HUES64 (cell line): Measurements from ENCODE around the gene CEP68.

Experiments
- H3K27ac ChIP-seq: 2 replicates; pipeline ENCODE4 v1.7.0; 2013; ENCODE audit warnings: low read depth, low read length, inconsistent platforms
- H3K27me3 ChIP-seq: 2 replicates; pipeline ENCODE4 v1.6.1; 2013; ENCODE audit warnings: mild to moderate bottlenecking, low read length; ENCODE audit not compliant: insufficient read depth
- H3K36me3 ChIP-seq: 2 replicates; pipeline ENCODE4 v1.6.1; 2013; ENCODE audit warnings: mild to moderate bottlenecking, low read length; ENCODE audit not compliant: insufficient read depth
- H3K4me1 ChIP-seq: 2 replicates; pipeline ENCODE4 v1.6.1; 2013; ENCODE audit warnings: mild to moderate bottlenecking, low read length, moderate library complexity; ENCODE audit not compliant: insufficient read depth
- H3K4me3 ChIP-seq: 2 replicates; pipeline ENCODE4 v1.5.1; 2013; ENCODE audit warnings: mild to moderate bottlenecking, low read length, moderate library complexity
- H3K9ac ChIP-seq: 2 replicates; pipeline ENCODE4 v1.6.1; 2013; ENCODE audit warnings: mild to moderate bottlenecking, low read depth, low read length
- H3K9me3 ChIP-seq: 2 replicates; pipeline ENCODE4 v1.6.1; 2013; ENCODE audit warnings: low read depth, low read length; ENCODE audit not compliant: insufficient read depth
- WGBS: fragments of 150-250, 120-280 bp; methylation state at CpG from one replicate; pipeline ENCODE4 v1.1.7; 2013; ENCODE audit warnings: missing lambda C conversion rate; 5-methylcytosine and 5-hydroxymethylcytosine counted together

Gene CEP68

GRCh38 chr2:65022189-65022588 is 34.0 kb upstream of the CEP68 start:
- Histone ChIP-seq H3K4me1 (no peaks in the 10 kb centered on the region), H3K27me3 (no peaks in the 10 kb centered on the region), H3K4me3 (no peak overlapping the region), H3K36me3 (no peaks in the 10 kb centered on the region; the same call in 1 of the 2 replicates), H3K9me3 (no peaks in the 10 kb centered on the region), H3K9ac (no peak overlapping the region), H3K27ac (no peak overlapping the region)
- WGBS, result 94% methylated on average over 6 of the region's 6 CpGs

- Histone ChIP-seq H3K9me3 (no peaks in the 10 kb centered on the region), H3K27me3 (no peaks in the 10 kb centered on the region), H3K36me3 (no peaks in the 10 kb centered on the region; the same call in 1 of the 2 replicates), H3K9ac (no peak overlapping the region), H3K27ac (no peak overlapping the region), H3K4me1 (no peaks in the 10 kb centered on the region), H3K4me3 (no peak overlapping the region)
- 88% methylated on average over 8 of the region's 8 CpGs for WGBS
Measured at GRCh38 chr2:65023742-65024141, 32.5 kb upstream of the CEP68 start.

- no peak overlapping the region for H3K9ac ChIP-seq
- H3K4me1 ChIP-seq, result no peaks in the 10 kb centered on the region
- H3K9me3 ChIP-seq, result no peaks in the 10 kb centered on the region
- WGBS, result 89% methylated on average over 7 of the region's 7 CpGs
- H3K27me3 ChIP-seq, result no peaks in the 10 kb centered on the region
- no peak overlapping the region for H3K27ac ChIP-seq
- no peak overlapping the region for H3K4me3 ChIP-seq
- H3K36me3 ChIP-seq, result no peaks in the 10 kb centered on the region; the same call in 1 of the 2 replicates
Measured at GRCh38 chr2:65024149-65024829, 31.9 kb upstream of the CEP68 start.

GRCh38 chr2:65025453-65026123 is 30.6 kb upstream of the CEP68 start:
- 94% methylated on average over 6 of the region's 8 CpGs for WGBS
- Histone ChIP-seq H3K9me3 (no peaks in the 10 kb centered on the region), H3K4me3 (no peak overlapping the region), H3K27ac (no peak overlapping the region), H3K4me1 (peaks cover 2% of the 10 kb centered on the region; the same call in 1 of the 2 replicates), H3K36me3 (no peaks in the 10 kb centered on the region; the same call in 1 of the 2 replicates), H3K27me3 (no peaks in the 10 kb centered on the region), H3K9ac (no peak overlapping the region)

- Histone ChIP-seq H3K27me3 (no peaks in the 10 kb centered on the region), H3K4me1 (peaks cover 7% of the 10 kb centered on the region), H3K9me3 (no peaks in the 10 kb centered on the region), H3K9ac (no peak overlapping the region), H3K36me3 (no peaks in the 10 kb centered on the region; the same call in 1 of the 2 replicates), H3K4me3 (no peak overlapping the region), H3K27ac (no peak overlapping the region)
- WGBS, result 96% methylated on average over 8 of the region's 8 CpGs
Measured at GRCh38 chr2:65026154-65026553, 30.1 kb upstream of the CEP68 start.

GRCh38 chr2:65026704-65027464 is 29.3 kb upstream of the CEP68 start:
- no peaks in the 10 kb centered on the region for H3K9me3 ChIP-seq
- no peak overlapping the region for H3K4me3 ChIP-seq
- H3K4me1 ChIP-seq, result peaks cover 10% of the 10 kb centered on the region
- H3K27me3 ChIP-seq, result no peaks in the 10 kb centered on the region
- WGBS, result 94% methylated on average over 13 of the region's 13 CpGs
- no peak overlapping the region for H3K27ac ChIP-seq
- H3K36me3 ChIP-seq, result no peaks in the 10 kb centered on the region; the same call in 1 of the 2 replicates
- no peak overlapping the region for H3K9ac ChIP-seq

- H3K4me1 ChIP-seq, result peaks cover 17% of the 10 kb centered on the region
- no peak overlapping the region for H3K27ac ChIP-seq
- no peaks in the 10 kb centered on the region for H3K27me3 ChIP-seq
- H3K9ac ChIP-seq, result no peak overlapping the region
- no peaks in the 10 kb centered on the region; the same call in 1 of the 2 replicates for H3K36me3 ChIP-seq
- H3K9me3 ChIP-seq, result no peaks in the 10 kb centered on the region
- 92% methylated on average over 3 of the region's 8 CpGs for WGBS
- no peak overlapping the region for H3K4me3 ChIP-seq
Measured at GRCh38 chr2:65027616-65028244, 28.5 kb upstream of the CEP68 start.

GRCh38 chr2:65030476-65031332 is 25.5 kb upstream of the CEP68 start:
- no peaks in the 10 kb centered on the region for H3K36me3 ChIP-seq
- H3K4me1 ChIP-seq, result peaks cover 17% of the 10 kb centered on the region
- 84% methylated on average over 11 of the region's 11 CpGs for WGBS

GRCh38 chr2:65031341-65032018 is 24.7 kb upstream of the CEP68 start:
- no peak overlapping the region for H3K27ac ChIP-seq
- peaks cover 17% of the 10 kb centered on the region for H3K4me1 ChIP-seq
- H3K36me3 ChIP-seq, result no peaks in the 10 kb centered on the region
- WGBS, result 44% methylated on average over 7 of the region's 8 CpGs
- no peaks in the 10 kb centered on the region for H3K27me3 ChIP-seq
- no peak overlapping the region for H3K9ac ChIP-seq
- H3K9me3 ChIP-seq, result no peaks in the 10 kb centered on the region
- H3K4me3 ChIP-seq, result no peak overlapping the region

More at GRCh38 chr2:65030476-65031332, 25.5 kb upstream of the CEP68 start:
- no peaks in the 10 kb centered on the region for H3K9me3 ChIP-seq
- no peaks in the 10 kb centered on the region for H3K27me3 ChIP-seq
- H3K9ac ChIP-seq, result no peak overlapping the region
- H3K4me3 ChIP-seq, result no peak overlapping the region
- no peak overlapping the region for H3K27ac ChIP-seq
